DOHH2 (cell line): ENCODE data around the gene CNBD2.

ENCODE experiments used
- H3F3A ChIP-seq: fragments of 200-600 bp; sonication (generic), shearing (Covaris generic); 2 replicates; pipeline ENCODE4 v1.6.0; 2016; ENCODE audit warnings: antibody characterized with exemption, mild to moderate bottlenecking; ENCODE audit not compliant: control insufficient read depth, insufficient read depth
- H3K27ac ChIP-seq: fragments of 200-600 bp; sonication (generic); 2 replicates; pipeline ENCODE4 v1.5.1; 2014; ENCODE audit warnings: low read depth, mild to moderate bottlenecking, low read length, moderate library complexity
- H3K27me3 ChIP-seq: fragments of 200-600 bp; sonication (generic); 2 replicates; pipeline ENCODE4 v1.6.1; 2014; ENCODE audit warnings: mild to moderate bottlenecking, low read length, mixed read lengths; ENCODE audit not compliant: control insufficient read depth
- H3K36me3 ChIP-seq: fragments of 200-600 bp; sonication (generic); 2 replicates; pipeline ENCODE4 v1.6.1; 2014; ENCODE audit warnings: mild to moderate bottlenecking, low read length, moderate library complexity, mixed read lengths; ENCODE audit not compliant: control insufficient read depth
- H3K4me1 ChIP-seq: fragments of 200-600 bp; sonication (generic); 2 replicates; pipeline ENCODE4 v1.6.1; 2014; ENCODE audit warnings: mild to moderate bottlenecking, low read length, mixed read lengths; ENCODE audit not compliant: control insufficient read depth
- H3K4me2 ChIP-seq: fragments of 200-600 bp; sonication (generic); 2 replicates; pipeline ENCODE4 v1.6.0; 2014; ENCODE audit warnings: mild to moderate bottlenecking, low read length, moderate library complexity
- H3K4me3 ChIP-seq: fragments of 200-600 bp; sonication (generic); 2 replicates; pipeline ENCODE4 v1.5.1; 2014; ENCODE audit warnings: mild to moderate bottlenecking, low read length, mixed read lengths
- H3K79me2 ChIP-seq: fragments of 200-600 bp; sonication (generic); 2 replicates; pipeline ENCODE4 v1.6.1; 2014; ENCODE audit warnings: mild to moderate bottlenecking, low read length, mixed read lengths; ENCODE audit not compliant: control insufficient read depth
- H3K9me2 ChIP-seq: fragments of 200-600 bp; sonication (generic); replicated peaks from 2 replicates; pipeline ENCODE4 v1.6.1; 2014; ENCODE audit warnings: mild to moderate bottlenecking, low read length, mixed read lengths; ENCODE audit not compliant: control insufficient read depth
- H3K9me3 ChIP-seq: fragments of 200-600 bp; sonication (generic); 2 replicates; pipeline ENCODE4 v1.6.1; 2014; ENCODE audit warnings: antibody characterized with exemption, low read length, mixed read lengths; ENCODE audit not compliant: control insufficient read depth, insufficient read depth
- H4K20me1 ChIP-seq: fragments of 200-600 bp; sonication (generic); 2 replicates; pipeline ENCODE4 v1.6.0; 2014; ENCODE audit warnings: low read depth, mild to moderate bottlenecking, antibody characterized with exemption, low read length, moderate library complexity; ENCODE audit not compliant: control insufficient read depth, insufficient read depth
- EZH2phosphoT487 ChIP-seq: fragments of 200-600 bp; sonication (generic); IDR thresholded peaks from 2 replicates; pipeline ENCODE4 v1.6.1; 2017; ENCODE audit warnings: borderline replicate concordance, mild to moderate bottlenecking, antibody characterized with exemption, low read length, moderate library complexity, mixed read lengths
- TF ChIP-seq, protein P1 (sequence below): fragments of 200-600 bp; sonication (generic); IDR thresholded peaks from one replicate; pipeline ENCODE4 v1.5.1; 2014; ENCODE audit warnings: antibody characterized with exemption, mild to moderate bottlenecking, low read depth, low read length; ENCODE audit not compliant: poor library complexity, severe bottlenecking

CNBD2 gene

DNA sequence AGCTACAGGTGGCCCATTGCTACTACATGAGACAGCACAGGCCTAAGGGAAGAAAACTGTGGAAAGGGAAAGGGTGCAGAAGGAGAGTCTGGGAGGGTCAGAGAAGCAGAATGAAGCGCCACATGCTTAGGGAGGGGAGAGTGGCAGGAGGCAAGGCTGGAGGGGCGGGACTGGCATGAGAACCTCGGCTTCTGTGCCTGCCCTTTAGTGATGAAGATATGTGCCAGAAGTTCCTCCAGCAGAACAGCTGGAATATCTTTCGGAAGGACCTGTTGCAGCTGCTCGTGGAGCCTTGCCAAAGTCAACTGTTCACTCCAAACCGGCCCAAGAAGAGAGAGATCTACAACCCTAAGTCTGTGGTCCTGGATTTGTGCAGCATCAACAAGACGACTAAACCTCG, 61.8 kb downstream of the CNBD2 start:
- Histone ChIP-seq H3K79me2 (no peaks in the 10 kb centered on the region), H3K36me3 (no peaks in the 10 kb centered on the region), H3K4me2 (no peak overlapping the region), H3F3A (no peaks in the 10 kb centered on the region), H3K27ac (no peak overlapping the region), H3K9me3 (no peaks in the 10 kb centered on the region), H3K27me3 (peaks cover 24% of the 10 kb centered on the region), H3K4me1 (no peaks in the 10 kb centered on the region), H3K4me3 (no peak overlapping the region), H3K9me2 (no peaks in the 10 kb centered on the region), H4K20me1 (no peaks in the 10 kb centered on the region)
- TF ChIP-seq, protein P1, sequence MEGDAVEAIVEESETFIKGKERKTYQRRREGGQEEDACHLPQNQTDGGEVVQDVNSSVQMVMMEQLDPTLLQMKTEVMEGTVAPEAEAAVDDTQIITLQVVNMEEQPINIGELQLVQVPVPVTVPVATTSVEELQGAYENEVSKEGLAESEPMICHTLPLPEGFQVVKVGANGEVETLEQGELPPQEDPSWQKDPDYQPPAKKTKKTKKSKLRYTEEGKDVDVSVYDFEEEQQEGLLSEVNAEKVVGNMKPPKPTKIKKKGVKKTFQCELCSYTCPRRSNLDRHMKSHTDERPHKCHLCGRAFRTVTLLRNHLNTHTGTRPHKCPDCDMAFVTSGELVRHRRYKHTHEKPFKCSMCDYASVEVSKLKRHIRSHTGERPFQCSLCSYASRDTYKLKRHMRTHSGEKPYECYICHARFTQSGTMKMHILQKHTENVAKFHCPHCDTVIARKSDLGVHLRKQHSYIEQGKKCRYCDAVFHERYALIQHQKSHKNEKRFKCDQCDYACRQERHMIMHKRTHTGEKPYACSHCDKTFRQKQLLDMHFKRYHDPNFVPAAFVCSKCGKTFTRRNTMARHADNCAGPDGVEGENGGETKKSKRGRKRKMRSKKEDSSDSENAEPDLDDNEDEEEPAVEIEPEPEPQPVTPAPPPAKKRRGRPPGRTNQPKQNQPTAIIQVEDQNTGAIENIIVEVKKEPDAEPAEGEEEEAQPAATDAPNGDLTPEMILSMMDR: no peak
- TF ChIP-seq EZH2phosphoT487: no peak

GRCh38 chr20:36031806-36032205, 63.4 kb downstream of the CNBD2 start:
- TF ChIP-seq, protein P1: no peak
- no peak for TF ChIP-seq EZH2phosphoT487
- H3K9me3 ChIP-seq: no peaks in the 10 kb centered on the region

DNA sequence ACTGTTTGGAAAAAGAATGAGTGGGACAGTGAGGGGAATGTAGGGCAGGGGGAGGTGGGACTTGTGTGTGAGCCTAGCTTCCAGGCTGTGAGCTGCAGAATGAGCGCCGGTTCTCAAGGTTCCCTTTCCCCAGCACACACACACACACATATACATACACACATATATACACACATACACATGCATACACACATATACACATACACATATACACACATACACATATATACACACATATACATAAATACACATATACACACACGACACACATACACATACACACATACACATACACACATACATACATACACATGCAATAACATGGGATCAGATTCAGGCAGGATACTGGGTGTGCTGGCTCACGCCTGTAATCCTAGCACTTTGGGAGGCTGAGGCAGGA, 66.5 kb downstream of the CNBD2 start:
- no peaks in the 10 kb centered on the region for H4K20me1 ChIP-seq
- H3K79me2 ChIP-seq: no peaks in the 10 kb centered on the region
- no peak overlapping the region for H3K4me2 ChIP-seq
- peaks cover 4% of the 10 kb centered on the region for H3K4me1 ChIP-seq
- no peaks in the 10 kb centered on the region for H3K9me2 ChIP-seq
- H3K27me3 ChIP-seq: no peaks in the 10 kb centered on the region
- H3F3A ChIP-seq: no peaks in the 10 kb centered on the region
- H3K9me3 ChIP-seq: no peaks in the 10 kb centered on the region
- TF ChIP-seq, protein P1: no peak
- TF ChIP-seq EZH2phosphoT487: no peak
- H3K36me3 ChIP-seq: no peaks in the 10 kb centered on the region
- no peak overlapping the region for H3K27ac ChIP-seq
- H3K4me3 ChIP-seq: no peak overlapping the region

More at GRCh38 chr20:36031806-36032205, 63.4 kb downstream of the CNBD2 start:
- Histone ChIP-seq H3K4me3 (no peak overlapping the region), H4K20me1 (no peaks in the 10 kb centered on the region), H3K4me1 (peaks cover 4% of the 10 kb centered on the region), H3K36me3 (no peaks in the 10 kb centered on the region), H3K9me2 (no peaks in the 10 kb centered on the region), H3K27me3 (peaks cover 18% of the 10 kb centered on the region), H3K27ac (no peak overlapping the region), H3K79me2 (no peaks in the 10 kb centered on the region), H3F3A (no peaks in the 10 kb centered on the region), H3K4me2 (no peak overlapping the region)

DNA sequence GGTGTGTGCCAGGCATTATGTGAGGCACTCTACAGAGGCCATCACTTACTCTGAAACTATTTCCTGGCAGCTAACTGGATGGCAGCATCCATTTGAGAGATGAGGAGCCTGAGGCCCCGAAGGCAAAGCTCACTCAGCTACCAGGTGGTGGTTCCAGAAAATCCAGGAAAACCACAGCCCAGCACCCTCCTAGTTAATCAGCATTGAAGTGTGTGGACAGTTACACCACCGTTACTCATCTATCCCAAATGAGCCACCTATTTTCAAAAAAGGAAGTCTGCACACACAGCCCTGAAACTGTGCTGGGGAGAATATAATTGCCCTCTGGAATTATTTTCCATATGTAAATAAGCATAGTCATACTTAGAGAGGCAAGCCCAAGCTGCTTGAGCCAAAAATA, 67.4 kb downstream of the CNBD2 start:
- Histone ChIP-seq H3F3A (no peaks in the 10 kb centered on the region), H3K4me2 (no peak overlapping the region), H4K20me1 (no peaks in the 10 kb centered on the region), H3K27ac (no peak overlapping the region), H3K9me2 (no peaks in the 10 kb centered on the region), H3K27me3 (no peaks in the 10 kb centered on the region), H3K4me1 (peaks cover 4% of the 10 kb centered on the region), H3K79me2 (no peaks in the 10 kb centered on the region), H3K9me3 (no peaks in the 10 kb centered on the region), H3K36me3 (no peaks in the 10 kb centered on the region), H3K4me3 (no peak overlapping the region)
- TF ChIP-seq, protein P1: no peak
- TF ChIP-seq EZH2phosphoT487: no peak
